Brain microvascular endothelial cell (primary cell): ENCODE data around the gene TACC2.

Experiments
- DNase-seq: peaks from one replicate; pipeline ENCODE4 v3.0.0-alpha.2; 2020
- H3K27ac ChIP-seq: fragments of 250-450 bp; sonication (Bioruptor Pico); 2 replicates; pipeline ENCODE4 v1.5.1; 2020; ENCODE audit warnings: mild to moderate bottlenecking, moderate library complexity
- H3K27me3 ChIP-seq: fragments of 250-450 bp; sonication (Bioruptor Pico); replicated peaks from 2 replicates; pipeline ENCODE4 v1.5.1; 2020; ENCODE audit warnings: mild to moderate bottlenecking
- H3K36me3 ChIP-seq: fragments of 250-450 bp; sonication (Bioruptor Pico); replicated peaks from 2 replicates; pipeline ENCODE4 v1.5.1; 2020; ENCODE audit warnings: mild to moderate bottlenecking
- H3K4me3 ChIP-seq: 2 replicates; pipeline ENCODE4 v1.5.1; 2011; ENCODE audit warnings: low read depth, mild to moderate bottlenecking, control low read depth, low read length, moderate library complexity
- in situ Hi-C: cut with HindIII; loops from 2 replicates; pipeline ENCODE4 v1.10.0; 2017; ENCODE audit warnings: low sequenced_read_pairs, low pct_ligation_motif_present
- TF ChIP-seq, protein P1 (sequence below): IDR thresholded peaks from 2 replicates; pipeline ENCODE4 v1.5.1; 2011; ENCODE audit warnings: low read depth, mild to moderate bottlenecking, moderate library complexity, low read length, control low read depth, inconsistent platforms; ENCODE audit errors: missing control alignments

TACC2 gene

DNA sequence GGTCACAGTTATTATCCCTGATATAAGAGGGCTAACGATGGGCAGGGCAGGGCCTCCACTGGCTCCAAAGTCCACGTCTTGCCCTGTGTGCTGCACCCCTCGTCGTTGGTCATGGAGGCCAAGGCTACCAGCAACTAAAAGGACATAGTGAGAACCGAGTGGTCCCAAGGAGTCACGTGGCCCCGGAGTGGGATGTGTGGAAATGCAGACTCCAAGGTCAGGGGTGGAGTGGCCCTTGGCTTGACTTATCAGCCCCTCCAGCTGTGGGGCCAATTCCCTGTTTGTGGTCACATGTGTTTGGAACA, 312.8 kb downstream of the TACC2 start:
- in situ Hi-C loops: no loop called here
- H3K27ac ChIP-seq: no peak overlapping the region
- TF ChIP-seq, protein P1, sequence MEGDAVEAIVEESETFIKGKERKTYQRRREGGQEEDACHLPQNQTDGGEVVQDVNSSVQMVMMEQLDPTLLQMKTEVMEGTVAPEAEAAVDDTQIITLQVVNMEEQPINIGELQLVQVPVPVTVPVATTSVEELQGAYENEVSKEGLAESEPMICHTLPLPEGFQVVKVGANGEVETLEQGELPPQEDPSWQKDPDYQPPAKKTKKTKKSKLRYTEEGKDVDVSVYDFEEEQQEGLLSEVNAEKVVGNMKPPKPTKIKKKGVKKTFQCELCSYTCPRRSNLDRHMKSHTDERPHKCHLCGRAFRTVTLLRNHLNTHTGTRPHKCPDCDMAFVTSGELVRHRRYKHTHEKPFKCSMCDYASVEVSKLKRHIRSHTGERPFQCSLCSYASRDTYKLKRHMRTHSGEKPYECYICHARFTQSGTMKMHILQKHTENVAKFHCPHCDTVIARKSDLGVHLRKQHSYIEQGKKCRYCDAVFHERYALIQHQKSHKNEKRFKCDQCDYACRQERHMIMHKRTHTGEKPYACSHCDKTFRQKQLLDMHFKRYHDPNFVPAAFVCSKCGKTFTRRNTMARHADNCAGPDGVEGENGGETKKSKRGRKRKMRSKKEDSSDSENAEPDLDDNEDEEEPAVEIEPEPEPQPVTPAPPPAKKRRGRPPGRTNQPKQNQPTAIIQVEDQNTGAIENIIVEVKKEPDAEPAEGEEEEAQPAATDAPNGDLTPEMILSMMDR: no peak

GRCh38 chr10:122302315-122302714, 313.4 kb downstream of the TACC2 start:
- in situ Hi-C loops: no loop called here
- H3K27me3 ChIP-seq: no peaks in the 10 kb centered on the region
- no peaks in the 10 kb centered on the region for H3K36me3 ChIP-seq
- TF ChIP-seq, protein P1: no peak
- DNase-seq: no peak
- H3K4me3 ChIP-seq: no peak overlapping the region
- H3K27ac ChIP-seq: no peak overlapping the region

More for the DNA sequence above, 312.8 kb downstream of the TACC2 start:
- Histone ChIP-seq H3K4me3 (no peak overlapping the region), H3K36me3 (no peaks in the 10 kb centered on the region), H3K27me3 (no peaks in the 10 kb centered on the region)
- no peak for DNase-seq

GRCh38 chr10:122303271-122304053, 314.5 kb downstream of the TACC2 start:
- TF ChIP-seq, protein P1: no peak
- no peak overlapping the region for H3K27ac ChIP-seq
- in situ Hi-C loops: no loop called here
- DNase-seq: no peak
- no peaks in the 10 kb centered on the region for H3K27me3 ChIP-seq
- no peak overlapping the region for H3K4me3 ChIP-seq
- no peaks in the 10 kb centered on the region for H3K36me3 ChIP-seq
